ENCODE measurements around the gene TMEM131L. TPM values are rescaled to one million over a fixed set of nuclear protein-coding genes. Genes with fewer than 3 reads are reported as not detected.

The TMEM131L gene
- total and polyA plus RNA-seq, 9 donors: 3.6 to 18.4 (median 10.7) TPM

- no peaks in the 10 kb centered on the region for H3K4me1 ChIP-seq (ENCODE audit: insufficient read depth)
- no peak for TF ChIP-seq POLR2A (IDR thresholded peaks at IDR 0.05)
- no peak for TF ChIP-seq EP300 (IDR thresholded peaks at IDR 0.05)
- intact Hi-C loops (cut with DNase I): no loop called here
- no peaks in the 10 kb centered on the region for H3K9me3 ChIP-seq
- H3K27me3 ChIP-seq: no peaks in the 10 kb centered on the region
- WGBS, 3 donors: 31 to 45% (median 39%) methylated on average over 6 of the region's 6 CpGs
- no peak overlapping the region for H3K4me3 ChIP-seq
- H3K36me3 ChIP-seq: no peaks in the 10 kb centered on the region
- no peak for DNase-seq
- no peak overlapping the region for H3K27ac ChIP-seq
Measured at GRCh38 chr4:153649572-153649991, 183.4 kb downstream of the TMEM131L start.

DNA sequence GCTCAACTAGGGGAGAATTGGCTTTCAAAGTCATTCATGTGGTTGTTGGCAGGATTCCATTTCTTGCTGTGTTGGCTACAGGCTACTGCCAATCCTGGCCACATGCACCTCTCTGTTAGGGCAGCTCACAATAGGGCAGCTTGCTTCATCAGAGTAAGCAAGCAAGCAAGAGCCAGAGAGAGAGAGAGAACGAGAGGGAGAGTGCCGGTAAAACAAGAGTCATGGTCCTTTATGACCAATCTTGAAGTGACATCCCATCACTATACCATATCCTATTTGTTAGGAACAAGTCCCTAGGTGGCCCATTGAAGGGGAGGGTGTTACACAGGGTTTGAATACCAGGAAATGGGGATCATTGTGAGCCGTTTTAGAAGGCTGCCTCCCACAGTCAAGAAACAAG is 185.0 kb downstream of the TMEM131L start:
- TF ChIP-seq POLR2A (IDR thresholded peaks at IDR 0.05) (no peak), EP300 (IDR thresholded peaks at IDR 0.05) (no peak), CTCF (IDR thresholded peaks at IDR 0.05) (no peak)
- Histone ChIP-seq H3K4me3 (no peak overlapping the region), H3K27ac (no peak overlapping the region), H3K4me1 (ENCODE audit: insufficient read depth) (no peaks in the 10 kb centered on the region), H3K36me3 (no peaks in the 10 kb centered on the region), H3K27me3 (no peaks in the 10 kb centered on the region), H3K9me3 (no peaks in the 10 kb centered on the region)
- no peak for DNase-seq
- intact Hi-C loops (cut with DNase I): no loop called here
- 58 to 66% (median 63%) methylated on average over 3 of the region's 3 CpGs for WGBS, 3 donors

- no peak for TF ChIP-seq EP300 (IDR thresholded peaks at IDR 0.05)
- no peak for TF ChIP-seq POLR2A (IDR thresholded peaks at IDR 0.05)
- TF ChIP-seq CTCF (IDR thresholded peaks at IDR 0.05): no peak
- Histone ChIP-seq H3K27me3 (no peaks in the 10 kb centered on the region), H3K27ac (no peak overlapping the region), H3K4me1 (ENCODE audit: insufficient read depth) (no peaks in the 10 kb centered on the region), H3K4me3 (no peak overlapping the region), H3K36me3 (no peaks in the 10 kb centered on the region), H3K9me3 (no peaks in the 10 kb centered on the region)
- intact Hi-C loops (cut with DNase I): no loop called here
- WGBS, 3 donors: 63 to 69% (median 65%) methylated on average over 5 of the region's 5 CpGs
- DNase-seq: no peak
Measured at GRCh38 chr4:153651587-153651986, 185.4 kb downstream of the TMEM131L start.

- Histone ChIP-seq H3K27ac (no peak overlapping the region), H3K4me3 (no peak overlapping the region), H3K4me1 (ENCODE audit: insufficient read depth) (no peaks in the 10 kb centered on the region), H3K27me3 (no peaks in the 10 kb centered on the region), H3K9me3 (no peaks in the 10 kb centered on the region), H3K36me3 (no peaks in the 10 kb centered on the region)
- DNase-seq: no peak
- 72 to 76% (median 74%) methylated on average over 11 of the region's 11 CpGs for WGBS, 3 donors
- TF ChIP-seq EP300 (IDR thresholded peaks at IDR 0.05): no peak
- no peak for TF ChIP-seq CTCF (IDR thresholded peaks at IDR 0.05)
- TF ChIP-seq POLR2A (IDR thresholded peaks at IDR 0.05): no peak
- intact Hi-C loops (cut with DNase I): no loop called here
Measured at GRCh38 chr4:153652051-153652784, 186.1 kb downstream of the TMEM131L start.

DNA sequence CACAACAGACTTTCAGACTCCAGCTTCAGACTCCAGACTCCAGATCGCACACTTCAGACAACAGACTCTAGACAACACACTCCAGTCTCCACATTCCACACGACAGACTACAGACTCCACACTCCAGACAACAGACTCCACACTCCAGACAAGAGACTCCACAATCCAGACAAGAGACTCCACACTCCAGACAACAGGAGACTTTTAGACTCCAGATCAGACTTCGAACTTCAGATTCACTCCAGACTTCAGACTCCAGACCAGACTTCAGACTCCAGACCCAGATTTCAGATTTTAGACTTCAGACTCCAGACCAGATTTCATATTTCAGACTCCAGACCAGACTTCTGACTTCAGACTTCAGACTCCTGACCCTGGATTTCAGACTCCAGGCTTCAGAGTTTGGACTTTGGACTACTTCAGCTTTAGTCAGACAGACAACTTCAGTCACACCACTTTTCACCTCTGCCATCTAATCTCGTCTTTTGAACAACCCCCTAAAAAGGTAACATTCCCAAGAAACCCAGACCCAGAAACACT is 188.9 kb downstream of the TMEM131L start:
- DNase-seq: no peak
- Histone ChIP-seq H3K36me3 (no peaks in the 10 kb centered on the region), H3K4me3 (no peak overlapping the region), H3K27ac (no peak overlapping the region), H3K4me1 (ENCODE audit: insufficient read depth) (no peaks in the 10 kb centered on the region), H3K27me3 (no peaks in the 10 kb centered on the region), H3K9me3 (no peaks in the 10 kb centered on the region)
- WGBS, 3 donors: 51 to 54% (median 51%) methylated on average over 4 of the region's 4 CpGs
- TF ChIP-seq EP300 (IDR thresholded peaks at IDR 0.05): no peak
- TF ChIP-seq CTCF (IDR thresholded peaks at IDR 0.05): no peak
- TF ChIP-seq POLR2A (IDR thresholded peaks at IDR 0.05): no peak
- intact Hi-C loops (cut with DNase I): no loop called here
